Measurements from ENCODE around the gene NEK7.

DNA sequence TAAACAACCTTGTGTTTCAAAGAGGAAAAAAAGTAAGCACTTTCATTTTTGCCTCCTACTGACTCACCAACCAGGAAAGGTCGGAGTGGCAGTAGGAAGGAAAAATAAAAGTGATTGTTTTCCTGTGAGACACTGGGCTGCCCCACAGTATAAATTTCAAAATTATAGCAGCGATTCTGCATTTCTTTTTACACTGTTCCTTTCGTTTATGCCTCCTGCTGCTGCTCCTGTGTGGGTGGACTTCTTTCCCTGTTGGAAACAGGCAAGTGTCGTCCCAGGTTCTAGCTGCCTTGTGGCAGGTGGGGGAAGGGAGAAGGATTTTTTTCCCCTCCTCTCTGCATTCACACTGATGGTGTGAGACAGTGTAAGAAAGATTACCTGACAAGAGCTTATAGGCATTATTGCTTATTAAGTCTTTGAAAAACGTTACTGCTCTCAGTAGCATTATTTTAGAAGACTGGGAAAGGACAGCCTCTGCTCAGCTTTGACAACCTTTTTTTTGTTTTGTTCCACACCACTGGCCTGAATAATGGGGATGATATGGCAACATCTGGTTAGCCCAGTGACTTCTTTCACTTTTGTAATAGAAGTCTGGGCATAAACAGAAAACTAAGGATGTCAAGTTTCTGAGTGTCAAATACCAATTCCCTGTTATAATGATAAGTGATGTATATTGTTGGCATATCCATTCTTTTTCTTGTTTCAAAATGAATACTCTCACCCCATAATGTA is 77.9 kb downstream of the NEK7 start:
- TF ChIP-seq, protein P1, sequence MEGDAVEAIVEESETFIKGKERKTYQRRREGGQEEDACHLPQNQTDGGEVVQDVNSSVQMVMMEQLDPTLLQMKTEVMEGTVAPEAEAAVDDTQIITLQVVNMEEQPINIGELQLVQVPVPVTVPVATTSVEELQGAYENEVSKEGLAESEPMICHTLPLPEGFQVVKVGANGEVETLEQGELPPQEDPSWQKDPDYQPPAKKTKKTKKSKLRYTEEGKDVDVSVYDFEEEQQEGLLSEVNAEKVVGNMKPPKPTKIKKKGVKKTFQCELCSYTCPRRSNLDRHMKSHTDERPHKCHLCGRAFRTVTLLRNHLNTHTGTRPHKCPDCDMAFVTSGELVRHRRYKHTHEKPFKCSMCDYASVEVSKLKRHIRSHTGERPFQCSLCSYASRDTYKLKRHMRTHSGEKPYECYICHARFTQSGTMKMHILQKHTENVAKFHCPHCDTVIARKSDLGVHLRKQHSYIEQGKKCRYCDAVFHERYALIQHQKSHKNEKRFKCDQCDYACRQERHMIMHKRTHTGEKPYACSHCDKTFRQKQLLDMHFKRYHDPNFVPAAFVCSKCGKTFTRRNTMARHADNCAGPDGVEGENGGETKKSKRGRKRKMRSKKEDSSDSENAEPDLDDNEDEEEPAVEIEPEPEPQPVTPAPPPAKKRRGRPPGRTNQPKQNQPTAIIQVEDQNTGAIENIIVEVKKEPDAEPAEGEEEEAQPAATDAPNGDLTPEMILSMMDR (IDR thresholded peaks at IDR 0.05; ENCODE audit: low read length): no peak
- TF ChIP-seq EZH2 (optimal IDR thresholded peaks at IDR 0.05; ENCODE audit: low read depth, low read length) (no peak), EZH2phosphoT487 (IDR thresholded peaks at IDR 0.05; ENCODE audit: low read length) (no peak)
